Endothelial cell of umbilical vein (primary cell): ENCODE results near the gene TMC6. TPM values are rescaled to one million over a fixed set of nuclear protein-coding genes. Genes with fewer than 3 reads are reported as not detected.

Experiments
- BruUV-seq: library from RNA; stranded (reverse); fragments of 400-500 nt; replicated peaks from 2 replicates; lab custom pipeline; 2021; lab: Mats Ljungman, UMichigan
- CTCF ChIA-PET: fragments of 300-600, 350-600 bp; sonication (Branson Sonifier 250); formaldehyde crosslinking; loops from one replicate; lab custom pipeline; 2021; ENCODE audit warnings: antibody characterized with exemption, inconsistent platforms; lab: Charles Lee
- POLR2A ChIA-PET: fragments of 300-600, 350-600 bp; sonication (Branson Sonifier 250); formaldehyde crosslinking; loops from one replicate; lab custom pipeline; 2021; ENCODE audit warnings: antibody characterized with exemption, inconsistent platforms; lab: Charles Lee
- DNase-seq: peaks from one replicate; pipeline ENCODE4 v3.0.0-alpha.2; 2011; ENCODE audit warnings: low read depth, low spot score
- FAIRE-seq: peaks from 2 replicates; lab custom pipeline; 2011; peaks lifted over from hg19 to GRCh38; lab: Jason Lieb, UNC
- H2AFZ ChIP-seq: 2 replicates; pipeline ENCODE4 v1.6.0; 2012; ENCODE audit warnings: low read depth, low read length, control low read depth, inconsistent platforms
- H3K27ac ChIP-seq: 2 replicates; pipeline ENCODE4 v1.5.1; 2011; ENCODE audit warnings: low read depth, mild to moderate bottlenecking, control low read depth, low read length, moderate library complexity; ENCODE audit not compliant: insufficient read depth
- H3K27me3 ChIP-seq, 2 experiments: 2 replicates each; pipeline versions ENCODE4 v1.6.0 to v1.6.1; 2011; ENCODE audit warnings: low read length in 2 of 2, mixed read lengths in 1 of 2; ENCODE audit not compliant: control insufficient read depth in 2 of 2, insufficient read depth in 2 of 2
- H3K36me3 ChIP-seq, 2 experiments: 2 replicates in 1 of 2; 3 replicates in 1 of 2; pipeline ENCODE4 v1.5.1; 2011; ENCODE audit warnings: low read length in 2 of 2, mild to moderate bottlenecking in 1 of 2, moderate library complexity in 1 of 2; ENCODE audit not compliant: control insufficient read depth in 2 of 2, insufficient read depth in 2 of 2; ENCODE audit errors: extremely low read depth in 1 of 2
- H3K4me1 ChIP-seq: 3 replicates; pipeline ENCODE4 v1.5.1; 2011; ENCODE audit warnings: mild to moderate bottlenecking, low read length; ENCODE audit not compliant: control insufficient read depth, insufficient read depth; ENCODE audit errors: extremely low read depth
- H3K4me2 ChIP-seq: 2 replicates; pipeline ENCODE4 v1.6.1; 2011; ENCODE audit warnings: low read length, control low read depth, mixed read lengths; ENCODE audit not compliant: insufficient read depth
- H3K4me3 ChIP-seq, 3 experiments: fragments of 200-600 bp in 1 of 3; sonication (generic), shearing (Covaris generic) in 1 of 3; replicated peaks in 1 of 3; 2 replicates each; pipeline ENCODE4 v1.5.1; 2011 to 2016; ENCODE audit warnings: control low read depth in 3 of 3, low read length in 3 of 3, mild to moderate bottlenecking in 2 of 3, inconsistent platforms in 1 of 3, low read depth in 1 of 3, moderate library complexity in 1 of 3; ENCODE audit not compliant: insufficient read depth in 1 of 3
- H3K79me2 ChIP-seq: 2 replicates; pipeline ENCODE4 v1.6.0; 2012; ENCODE audit warnings: low read length, inconsistent platforms; ENCODE audit not compliant: control insufficient read depth, insufficient read depth
- H3K9ac ChIP-seq: replicated peaks from 2 replicates; pipeline ENCODE3; 2011; ENCODE audit warnings: low read length, control low read depth; ENCODE audit not compliant: insufficient read depth; ENCODE audit errors: extremely low read depth
- H3K9me1 ChIP-seq: replicated peaks from 3 replicates; pipeline ENCODE4 v1.6.0; 2011; ENCODE audit warnings: mild to moderate bottlenecking, low read length; ENCODE audit not compliant: control insufficient read depth, insufficient read depth; ENCODE audit errors: extremely low read depth
- H3K9me3 ChIP-seq: replicated peaks from 2 replicates; pipeline ENCODE4 v1.5.1; 2012; ENCODE audit warnings: low read length, inconsistent platforms; ENCODE audit not compliant: control insufficient read depth, insufficient read depth
- H4K20me1 ChIP-seq: replicated peaks from 2 replicates; pipeline ENCODE3; 2011; ENCODE audit warnings: mild to moderate bottlenecking, low read length; ENCODE audit not compliant: control insufficient read depth, insufficient read depth; ENCODE audit errors: extremely low read depth
- CTCF ChIP-seq, 2 donors: IDR thresholded peaks; 1 replicate in 1 of 2; 2 replicates in 1 of 2; pipeline ENCODE4 v1.5.1; 2011; ENCODE audit warnings: low read length in 2 of 2, mild to moderate bottlenecking in 2 of 2, moderate library complexity in 2 of 2, control low read depth in 1 of 2, inconsistent platforms in 1 of 2, low read depth in 1 of 2; ENCODE audit not compliant: insufficient read depth in 1 of 2; ENCODE audit errors: extremely low read depth in 1 of 2
- EZH2 ChIP-seq: IDR thresholded peaks from 2 replicates; pipeline ENCODE4 v1.6.1; 2012; ENCODE audit warnings: borderline replicate concordance, low read depth, mild to moderate bottlenecking, moderate library complexity, low read length, inconsistent platforms; ENCODE audit not compliant: severe bottlenecking
- FOS ChIP-seq: IDR thresholded peaks from 2 replicates; pipeline ENCODE4 v1.6.1; 2011; ENCODE audit warnings: mild to moderate bottlenecking, low read length, moderate library complexity, borderline replicate concordance; ENCODE audit not compliant: insufficient read depth
- GATA2 ChIP-seq: IDR thresholded peaks from 2 replicates; pipeline ENCODE4 v1.7.0; 2011; ENCODE audit warnings: low read depth, mild to moderate bottlenecking, moderate library complexity, mixed read lengths, low read length; ENCODE audit not compliant: insufficient read length, insufficient read depth
- JUN ChIP-seq: IDR thresholded peaks from 2 replicates; pipeline ENCODE4 v1.6.1; 2011; ENCODE audit warnings: borderline replicate concordance, low read depth; ENCODE audit not compliant: insufficient read length, insufficient read depth
- MAX ChIP-seq: IDR thresholded peaks from 2 replicates; pipeline ENCODE4 v1.6.1; 2011; ENCODE audit not compliant: insufficient read depth, insufficient read length
- MYC ChIP-seq: IDR thresholded peaks from one replicate; pipeline ENCODE4 v1.6.1; 2011; ENCODE audit warnings: mild to moderate bottlenecking, low read depth, low read length
- POLR2A ChIP-seq: IDR thresholded peaks from 2 replicates; pipeline ENCODE4 v1.6.1; 2012; ENCODE audit warnings: low read depth, mild to moderate bottlenecking, control low read depth, low read length
- POLR2AphosphoS5 ChIP-seq: IDR thresholded peaks from 2 replicates; pipeline ENCODE4 v1.6.1; 2012; ENCODE audit warnings: low read depth, mild to moderate bottlenecking, control low read depth, low read length, moderate library complexity; ENCODE audit not compliant: insufficient read depth
- dilution Hi-C: fragments of 300-500 bp; cut with MboI; formaldehyde crosslinking; loops from one replicate; pipeline ENCODE4 v1.15.0; 2019; ENCODE audit warnings: low sequenced_read_pairs; ENCODE audit not compliant: extremely low pct_ligation_motif_present
- intact Hi-C: fragments of 100-400 bp; cut with micrococcal nuclease; formaldehyde crosslinking; loops from one replicate; pipeline ENCODE4 v1.10.0; 2022
- polyA plus RNA-seq, 4 experiments: library from polyadenylated mRNA; depleted of rRNA in 3 of 4; stranded (reverse) in 3 of 4; unstranded in 1 of 4; fragments of >200 nt; gene quantifications; 2 replicates each; pipeline versions ENCODE4 v1.2.1 to v1.2.3, GENCODE V29; 2011 to 2012; ENCODE audit warnings: missing spikeins in 1 of 4
- total RNA-seq: library from RNA; stranded (reverse); gene quantifications from 2 replicates; pipeline ENCODE4 v1.2.3, GENCODE V29; 2021

The TMC6 gene
- total and polyA plus RNA-seq, 2 donors (not counting 3 experiments of a cell fraction or from before 2014, with no cell fraction given), result 23.2 to 72.4 TPM

DNA sequence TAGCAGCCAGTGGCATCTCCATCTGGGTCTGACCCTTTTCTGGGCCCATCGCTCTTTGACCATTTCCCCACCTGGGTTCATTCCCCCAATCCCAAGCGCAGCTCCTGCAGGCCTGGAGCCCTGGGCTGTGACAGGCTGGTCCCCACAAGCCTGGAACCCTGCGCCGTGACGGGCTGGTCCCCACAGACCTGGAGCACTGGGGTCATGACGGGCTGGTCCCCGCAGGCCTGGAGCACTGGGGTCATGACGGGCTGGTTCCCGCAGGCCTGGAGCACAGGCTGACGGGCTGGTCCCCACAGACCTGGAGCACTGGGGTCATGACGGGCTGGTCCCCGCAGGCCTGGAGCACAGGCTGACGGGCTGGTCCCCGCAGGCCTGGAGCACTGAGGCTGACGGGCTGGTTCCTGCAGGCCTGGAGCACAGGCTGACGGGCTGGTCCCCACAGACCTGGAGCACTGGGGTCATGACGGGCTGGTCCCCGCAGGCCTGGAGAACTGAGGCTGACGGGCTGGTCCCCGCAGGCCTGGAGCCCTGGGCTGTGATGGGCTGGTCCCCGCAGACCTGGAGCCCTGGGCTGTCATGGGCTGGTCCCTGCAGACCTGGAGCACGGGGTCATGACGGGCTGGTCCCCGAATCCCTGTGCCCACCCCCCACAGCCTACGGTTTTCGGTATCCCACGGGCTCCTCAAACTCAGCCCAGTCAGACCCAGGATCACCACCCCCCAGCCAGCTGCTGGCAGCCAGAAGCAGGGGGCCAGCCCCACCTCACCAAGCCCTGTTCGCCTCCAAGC is 16.6 kb downstream of the TMC6 start:
- Histone ChIP-seq H3K9me1 (no peaks in the 10 kb centered on the region), H2AFZ (no peak overlapping the region), H3K36me3 (peaks cover 0 to 6% of the 10 kb centered on the region in 2 experiments), H3K27me3 (no peaks in the 10 kb centered on the region), H3K9me3 (no peaks in the 10 kb centered on the region), H3K79me2 (no peaks in the 10 kb centered on the region), H4K20me1 (no peaks in the 10 kb centered on the region), H3K9ac (no peak overlapping the region), H3K27ac (no peak overlapping the region), H3K4me1 (no peaks in the 10 kb centered on the region), H3K4me3 (no peak overlapping the region), H3K4me2 (no peak overlapping the region)
- dilution Hi-C loops (no loop called here), intact Hi-C loops (loop anchor here (1.0 kb wide), 3 partner anchors 22 to 139 kb away; no protein-coding TSS in a partner anchor)
- no peak for TF ChIP-seq POLR2AphosphoS5
- TF ChIP-seq GATA2, result no peak
- TF ChIP-seq POLR2A, result no peak
- CTCF ChIA-PET, result interaction anchor here (1.1 to 3.7 kb wide), 13 partner anchors 15 to 139 kb away, joined by 3 to 55 read pairs (median 10); partner anchors contain the start of gene TMC6
- no TSS peak for BruUV-seq
- no peak for DNase-seq
- FAIRE-seq, result no peak
- POLR2A ChIA-PET, result interaction anchor here (0.6 kb wide), 1 partner anchor 37 kb away, joined by 6 read pairs; no protein-coding TSS in a partner anchor

DNA sequence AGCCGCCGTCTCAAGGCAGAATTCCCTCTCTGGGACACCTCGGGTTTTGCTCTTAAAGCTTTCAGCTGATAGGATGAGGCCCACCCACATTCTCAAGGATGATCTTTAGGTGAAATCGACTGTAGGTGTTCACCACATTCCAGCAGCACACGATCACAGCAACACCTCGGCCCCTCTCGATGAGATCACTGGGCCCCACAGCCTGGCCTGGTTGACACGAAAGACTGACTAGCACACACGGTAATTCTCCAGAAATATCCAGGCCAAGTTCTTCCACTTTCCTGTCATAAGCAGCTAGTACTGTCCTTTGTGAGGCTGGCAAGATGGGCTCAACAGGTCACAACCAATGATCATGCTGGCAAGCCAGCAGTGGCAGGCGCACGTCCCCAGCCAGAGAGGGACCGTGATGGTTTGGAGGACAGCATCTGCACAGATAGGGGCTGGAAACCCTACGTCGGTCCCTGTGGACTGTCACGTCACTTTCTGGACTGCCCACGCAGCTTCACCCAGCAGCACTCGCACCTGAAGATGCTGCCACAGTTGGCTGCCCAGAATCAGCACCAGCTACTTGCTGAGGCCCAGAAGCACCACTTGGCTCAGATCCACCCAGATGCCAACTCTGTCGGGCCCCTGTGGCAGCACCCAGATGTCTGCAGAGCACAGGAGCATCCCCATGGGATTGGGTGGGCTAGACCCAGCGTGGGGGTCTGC is 17.4 kb downstream of the TMC6 start:
- Histone ChIP-seq H3K4me1 (no peaks in the 10 kb centered on the region), H3K4me3 (no peak overlapping the region), H3K36me3 (peaks cover 0 to 6% of the 10 kb centered on the region in 2 experiments), H4K20me1 (no peaks in the 10 kb centered on the region), H2AFZ (no peak overlapping the region), H3K79me2 (no peaks in the 10 kb centered on the region), H3K4me2 (no peak overlapping the region), H3K27ac (no peak overlapping the region), H3K9me1 (no peaks in the 10 kb centered on the region), H3K9ac (no peak overlapping the region), H3K9me3 (no peaks in the 10 kb centered on the region), H3K27me3 (no peaks in the 10 kb centered on the region)
- POLR2A ChIA-PET, result no interaction called here
- no TSS peak for BruUV-seq
- intact Hi-C loops, result no loop called here
- FAIRE-seq, result no peak
- DNase-seq, result no peak
- dilution Hi-C loops, result no loop called here
- CTCF ChIA-PET, result interaction anchor here (1.1 to 3.7 kb wide), 6 partner anchors 24 to 140 kb away, joined by 3 to 14 read pairs (median 6); no protein-coding TSS in a partner anchor
- TF ChIP-seq MYC (no peak), EZH2 (no peak), FOS (no peak), CTCF (IDR thresholded peaks at IDR 0.05; ENCODE audit: extremely low read depth in 1 of 2, insufficient read depth in 1 of 2, low read depth in 1 of 2, low read length in 2 of 2) (no peak), POLR2AphosphoS5 (no peak), POLR2A (no peak), GATA2 (no peak), MAX (no peak), JUN (no peak)
